NCI-H1694 (cell line): ENCODE data around the gene FBXO39.
"Not testable (repeated sequence)": the region's sequence is repeated elsewhere in the genome, so short reads cannot be mapped to it uniquely, and the experiment has no call there.

ENCODE experiments used
- DNase-seq: peaks from one replicate; lab custom pipeline; 2025; lab: John Stamatoyannopoulos, UW

FBXO39 gene

GRCh38 chr17:6775871-6776405 is at the start of gene FBXO39:
TSS of gene FBXO39 (plus strand) at chr17:6776215. CDS start at chr17:6779869, 3,654 bp downstream.
- no peak for DNase-seq

- DNase-seq, result no peak
These were observed 46.5 kb upstream of the FBXO39 start for GRCh38 chr17:6729531-6729930.

DNA sequence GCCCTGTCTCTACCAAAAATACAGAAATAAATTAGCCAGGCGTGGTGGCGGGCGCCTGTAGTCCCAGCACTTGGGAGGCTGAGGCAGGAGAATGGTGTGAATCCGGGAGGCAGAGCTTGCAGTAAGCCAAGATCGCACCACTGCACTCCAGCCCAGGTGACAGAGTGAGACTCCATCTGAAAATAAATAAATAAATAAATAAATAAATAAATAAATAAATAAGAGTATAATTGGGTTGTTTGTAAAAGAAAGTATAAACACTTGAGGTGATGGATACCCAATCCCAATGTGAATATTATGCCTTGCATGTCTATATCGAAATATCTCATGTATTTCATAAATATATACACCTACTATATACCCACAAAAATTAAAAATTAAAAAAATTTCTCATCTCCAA is 29.4 kb upstream of the FBXO39 start:
- DNase-seq, result not testable (repeated sequence)

- no peak for DNase-seq
These were observed 27.4 kb upstream of the FBXO39 start for GRCh38 chr17:6748617-6749016.

DNA sequence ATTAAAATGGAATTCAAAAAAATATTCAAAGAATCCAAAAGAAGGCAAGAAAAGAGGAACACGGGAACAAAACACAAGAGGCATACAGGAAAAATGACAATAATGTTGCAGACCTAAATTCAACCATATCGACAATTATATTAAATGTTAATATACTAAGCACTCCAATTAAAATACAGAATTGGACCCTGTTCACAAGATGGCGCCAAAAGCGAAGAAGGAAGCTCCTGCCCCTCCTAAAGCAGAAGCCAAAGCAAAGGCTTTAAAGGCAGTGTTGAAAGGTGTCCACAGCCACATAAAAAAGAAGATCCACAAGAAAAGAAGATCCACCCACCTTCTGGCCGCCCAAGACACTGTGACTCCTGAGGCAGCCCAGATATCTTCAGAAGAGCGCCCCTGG is 26.5 kb upstream of the FBXO39 start:
- no peak for DNase-seq

GRCh38 chr17:6752068-6752909 is 23.7 kb upstream of the FBXO39 start:
- DNase-seq, result no peak

DNA sequence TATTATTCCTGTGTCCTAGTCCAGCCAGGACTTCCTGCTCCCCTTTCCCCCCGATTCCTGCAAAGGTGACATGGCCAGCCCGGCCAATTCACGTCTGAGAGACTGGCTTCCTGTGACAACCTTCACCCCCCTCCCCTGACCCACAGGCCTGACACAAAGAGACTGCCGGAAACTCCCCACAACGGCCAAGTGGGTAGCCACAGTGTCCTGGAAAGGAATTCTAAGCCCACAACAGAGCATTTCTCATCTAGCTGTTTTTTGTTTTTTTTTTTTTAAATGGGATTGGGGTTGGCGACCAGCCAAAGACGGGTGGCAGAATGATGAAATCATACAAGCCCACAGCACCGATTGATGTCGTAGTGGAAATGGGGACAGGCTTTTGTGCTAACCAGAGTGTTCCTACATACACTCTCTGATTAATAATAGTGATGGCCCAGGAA is 23.0 kb upstream of the FBXO39 start:
- DNase-seq, result no peak

GRCh38 chr17:6753546-6753945 is 22.5 kb upstream of the FBXO39 start:
- no peak for DNase-seq

DNA sequence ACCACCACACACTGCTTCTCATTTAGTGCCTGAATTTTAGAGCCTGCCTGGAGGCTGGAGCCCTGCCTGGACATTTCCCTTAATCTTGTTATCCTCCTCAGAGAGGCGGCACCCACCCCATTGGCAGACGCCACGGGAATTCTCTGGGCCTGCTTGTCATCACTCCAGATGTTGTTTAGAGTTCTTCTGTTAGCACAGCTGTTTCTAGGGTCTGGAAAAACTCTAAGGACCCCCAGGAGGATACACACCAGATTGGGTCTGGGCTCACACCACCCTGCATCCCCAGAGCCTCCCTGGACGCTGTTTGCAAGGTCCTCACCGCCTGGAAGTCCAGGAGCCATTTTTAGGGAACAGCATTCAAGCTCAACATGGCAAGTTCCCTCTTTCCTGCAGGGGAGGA is 20.7 kb upstream of the FBXO39 start:
- DNase-seq, result no peak

- no peak for DNase-seq
These were observed 20.3 kb upstream of the FBXO39 start, which contains the start of gene XAF1 for GRCh38 chr17:6755731-6756184. TSS of gene XAF1 (plus strand) at chr17:6756046. CDS start at chr17:6756079, 33 bp downstream.

DNA sequence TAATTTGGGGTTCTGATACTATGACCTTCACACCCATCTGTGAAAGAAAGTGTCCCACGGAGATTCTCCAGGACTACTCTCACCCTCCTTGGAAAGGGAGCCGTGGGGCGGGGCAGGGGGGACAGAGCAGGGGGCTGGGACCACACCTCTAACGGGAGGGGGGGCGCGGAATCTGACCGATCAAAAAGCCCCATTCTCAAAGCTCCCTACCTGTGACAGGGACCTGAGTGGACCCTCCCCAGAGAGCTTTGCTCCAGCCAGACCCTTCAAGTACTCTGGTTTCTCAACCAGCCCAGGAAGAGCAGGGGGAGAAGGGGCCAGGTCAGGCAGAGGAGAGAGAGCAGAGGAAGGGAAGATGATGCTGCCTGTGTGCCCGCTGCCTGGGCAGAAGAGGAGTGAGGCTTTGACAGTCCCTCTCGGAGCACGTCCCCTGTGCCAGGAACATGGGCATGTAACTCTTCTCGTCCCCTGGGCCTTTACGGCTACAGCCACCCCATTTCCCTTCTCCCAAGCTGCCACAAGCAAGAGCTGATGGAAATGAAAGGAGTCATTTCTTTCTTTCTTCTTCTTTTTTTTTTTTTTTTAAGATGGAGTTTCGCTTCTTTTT is 19.5 kb upstream of the FBXO39 start:
- no peak for DNase-seq

DNA sequence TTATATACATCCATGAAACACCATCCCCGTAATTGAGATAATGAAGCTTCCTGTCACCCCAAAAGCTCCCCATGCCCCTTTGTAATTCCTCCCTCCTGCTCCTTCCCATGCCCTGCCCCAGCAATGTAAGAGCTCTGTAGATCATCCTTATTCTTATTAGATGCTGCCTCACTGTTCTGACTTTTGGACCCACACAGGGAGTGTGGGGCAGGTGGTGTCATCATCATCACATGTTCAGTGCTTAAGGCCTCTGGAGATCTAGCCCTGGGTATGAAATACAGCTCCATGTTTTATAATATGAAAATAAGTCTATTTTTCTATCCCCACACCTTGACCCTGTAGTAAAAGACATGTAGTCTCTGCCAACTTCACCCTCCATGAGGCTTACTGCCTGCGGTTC is 18.3 kb upstream of the FBXO39 start:
- DNase-seq, result no peak

- DNase-seq, result no peak
These were observed 14.2 kb upstream of the FBXO39 start for GRCh38 chr17:6761779-6762178.

DNA sequence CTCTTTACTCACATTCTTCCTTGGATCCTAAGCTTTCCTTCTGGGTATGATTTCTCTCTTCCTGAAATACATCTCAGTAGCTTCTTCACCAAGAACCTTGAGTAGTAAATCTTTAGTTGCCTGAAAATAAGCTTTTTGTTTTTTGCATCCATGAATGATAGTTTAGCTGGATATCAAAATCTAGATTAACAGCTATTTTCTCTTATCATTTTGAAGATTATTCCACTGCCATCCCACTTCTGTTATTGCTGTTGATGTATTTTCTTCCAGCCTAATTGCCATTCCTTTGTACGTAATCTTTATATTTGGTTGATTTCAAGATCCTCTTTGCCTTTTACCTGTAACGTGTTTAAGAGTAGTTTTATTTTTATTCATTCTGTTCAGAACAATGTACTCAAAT is 7.6 kb upstream of the FBXO39 start:
- DNase-seq, result no peak

- DNase-seq, result no peak
These were observed 4.0 kb upstream of the FBXO39 start for GRCh38 chr17:6772016-6772415.

DNA sequence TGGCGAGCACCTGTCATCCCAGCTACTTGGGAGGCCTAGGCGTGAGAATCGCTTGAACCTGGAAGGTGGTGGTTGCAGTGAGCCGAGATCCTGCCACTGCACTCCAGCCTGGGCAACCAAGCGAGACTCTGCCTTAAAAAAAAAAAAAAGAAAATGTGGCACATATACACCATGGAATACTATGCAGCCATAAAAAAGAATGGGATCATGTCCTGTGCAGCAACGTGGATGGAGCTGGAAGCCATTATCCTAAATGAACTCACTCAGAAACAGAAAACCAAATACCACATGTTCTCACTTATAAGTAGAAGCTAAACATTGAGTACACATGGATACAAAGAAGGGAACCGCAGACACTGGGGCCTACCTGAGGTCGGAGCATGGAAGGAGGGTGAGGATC is 1.1 kb upstream of the FBXO39 start:
- DNase-seq, result not testable (repeated sequence)

DNA sequence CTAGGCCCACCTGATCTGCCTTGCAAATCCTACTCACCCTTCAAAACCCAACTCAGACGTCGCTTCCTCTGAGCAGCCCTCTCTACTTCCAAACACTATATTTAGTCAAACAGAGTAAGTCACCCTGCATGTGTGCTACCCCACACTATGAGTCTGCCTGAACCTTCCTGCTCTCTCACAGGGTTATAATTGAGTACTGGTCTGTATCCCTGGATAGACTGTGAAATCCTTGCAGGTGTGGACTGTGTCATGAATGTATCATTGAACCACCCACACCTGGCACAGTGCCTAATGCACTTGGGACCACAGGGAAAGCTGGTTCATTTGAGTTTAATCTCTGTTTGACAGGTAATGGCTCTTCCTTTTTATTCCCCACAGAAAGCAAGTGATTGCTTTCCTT is 3.4 kb downstream of the FBXO39 start:
- no peak for DNase-seq

DNA sequence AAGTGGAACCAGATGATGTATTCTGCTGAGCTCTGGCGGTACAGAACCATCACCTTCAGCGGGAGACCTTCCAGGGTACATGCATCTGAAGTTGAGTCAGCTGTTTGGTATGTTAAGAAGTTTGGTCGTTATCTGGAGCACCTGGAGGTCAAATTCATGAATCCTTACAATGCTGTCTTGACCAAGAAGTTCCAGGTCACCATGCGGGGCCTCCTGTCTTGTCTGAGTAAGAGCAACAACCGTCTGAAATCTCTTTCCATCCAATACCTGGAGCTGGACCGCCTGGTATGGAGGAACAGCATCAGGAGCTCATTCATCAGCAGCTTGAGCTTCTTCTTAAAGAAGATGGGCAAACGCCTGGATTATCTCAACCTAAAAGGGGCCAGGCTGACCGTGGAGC is 4.0 kb downstream of the FBXO39 start:
- no peak for DNase-seq

GRCh38 chr17:6780886-6781285 is 4.9 kb downstream of the FBXO39 start:
- DNase-seq, result no peak

DNA sequence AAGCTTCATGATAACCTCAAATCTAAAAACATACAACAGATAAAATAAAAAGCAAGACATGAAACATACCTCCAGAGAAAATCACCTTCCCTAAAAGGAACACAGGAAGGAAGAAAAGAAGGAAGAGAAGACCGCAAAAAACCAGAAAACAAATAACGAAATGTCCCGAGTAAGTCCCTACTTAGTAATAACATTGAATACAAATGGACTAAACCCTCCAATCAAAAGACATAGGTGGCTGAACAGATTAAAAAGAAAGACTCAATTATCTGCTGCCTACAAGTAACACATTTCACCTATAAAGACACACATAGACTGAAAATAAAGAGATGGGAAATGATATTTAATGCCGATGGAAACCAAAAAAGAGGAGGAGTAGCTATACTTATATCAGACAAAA is 6.2 kb downstream of the FBXO39 start:
- no peak for DNase-seq

- DNase-seq, result no peak
These were observed 10.6 kb downstream of the FBXO39 start for GRCh38 chr17:6786618-6787017.

DNA sequence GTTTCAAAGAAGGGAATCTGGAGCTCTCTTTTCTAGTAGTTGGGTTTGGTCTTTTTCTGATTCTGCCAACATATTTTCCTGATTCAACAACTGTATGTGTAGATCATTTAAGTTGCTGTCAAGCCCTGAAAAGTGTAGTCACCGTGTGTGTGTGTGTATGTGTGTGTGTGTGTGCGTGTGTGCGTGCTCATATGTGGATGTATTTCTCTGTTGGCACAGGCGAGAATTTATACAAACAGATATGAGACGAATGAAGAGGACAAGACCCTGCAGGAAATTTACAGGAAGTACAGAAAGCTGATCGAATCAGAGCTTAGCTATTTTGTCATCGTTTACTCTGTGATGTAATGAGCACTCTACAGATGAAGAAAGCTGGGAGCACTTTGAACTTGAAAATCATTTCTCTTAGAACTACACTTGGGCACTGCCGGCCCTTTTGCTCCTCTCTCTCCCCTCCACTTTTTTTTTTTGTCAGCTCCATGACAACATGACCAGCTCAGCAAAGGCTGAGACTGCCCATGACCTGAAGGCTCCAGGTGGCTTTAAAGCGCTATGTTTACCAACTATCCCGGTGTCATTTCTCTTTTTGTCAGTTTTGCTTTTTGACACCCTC is 11.2 kb downstream of the FBXO39 start:
- no peak for DNase-seq

- no peak for DNase-seq
These were observed 13.1 kb downstream of the FBXO39 start for GRCh38 chr17:6789146-6789545.
